LNCAP (cell line): Measurements from ENCODE around the gene CDS2.

Experiments
- CTCF ChIP-seq: fragments of 450-650 bp; IDR thresholded peaks from 2 replicates; pipeline ENCODE4 v1.5.1; 2017; ENCODE audit warnings: mild to moderate bottlenecking

CDS2 gene

GRCh38 chr20:5113615-5113986 is 13.2 kb upstream of the CDS2 start:
- TF ChIP-seq CTCF: no peak

GRCh38 chr20:5114403-5114802 is 12.4 kb upstream of the CDS2 start:
- no peak for TF ChIP-seq CTCF

- TF ChIP-seq CTCF: no peak
Measured at GRCh38 chr20:5116875-5117274, 9.9 kb upstream of the CDS2 start.

DNA sequence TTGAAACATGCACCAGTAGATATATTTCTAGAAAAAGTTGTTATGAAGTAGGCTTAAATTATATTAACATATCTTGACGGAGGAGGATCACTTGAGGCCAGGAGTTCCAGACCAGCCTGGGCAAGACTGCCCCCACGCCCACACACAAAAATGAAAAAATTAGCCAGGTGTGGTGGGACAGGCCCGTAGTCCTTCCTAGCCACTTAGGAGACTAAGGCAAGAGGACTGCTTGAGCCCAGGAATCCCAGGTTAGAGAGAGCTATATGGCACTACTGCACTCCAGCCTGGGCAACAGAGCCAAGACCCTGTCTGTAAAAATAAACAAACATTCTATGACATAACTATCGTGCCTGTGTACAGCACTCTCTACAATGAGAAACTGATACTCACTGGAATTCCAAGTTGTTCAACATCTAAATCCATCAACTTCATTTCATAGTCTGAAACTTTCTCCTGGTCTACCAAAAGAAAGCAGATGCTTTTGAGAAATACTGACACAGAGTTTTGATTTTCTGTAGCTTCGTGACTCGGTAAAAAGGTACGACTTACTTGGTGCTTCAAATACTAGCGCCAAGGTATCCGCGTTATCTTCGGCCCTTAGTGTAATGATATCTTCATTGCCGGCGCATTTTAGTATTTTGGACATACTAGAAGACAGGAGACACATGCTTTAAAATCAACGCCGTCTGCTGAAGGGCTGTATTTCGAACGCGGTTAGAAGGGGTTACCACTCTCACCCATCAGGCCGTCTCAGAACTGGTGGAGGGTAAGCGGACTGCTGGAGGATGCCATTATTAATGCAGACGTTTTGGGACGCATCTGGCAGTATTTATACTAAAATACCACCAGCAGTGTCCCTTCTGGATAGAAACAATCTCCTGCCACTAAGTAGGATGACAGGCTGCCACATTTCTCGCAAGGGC is 8.3 kb upstream of the CDS2 start:
- TF ChIP-seq CTCF: no peak

GRCh38 chr20:5119143-5119434 is 7.7 kb upstream of the CDS2 start:
- TF ChIP-seq CTCF: no peak

DNA sequence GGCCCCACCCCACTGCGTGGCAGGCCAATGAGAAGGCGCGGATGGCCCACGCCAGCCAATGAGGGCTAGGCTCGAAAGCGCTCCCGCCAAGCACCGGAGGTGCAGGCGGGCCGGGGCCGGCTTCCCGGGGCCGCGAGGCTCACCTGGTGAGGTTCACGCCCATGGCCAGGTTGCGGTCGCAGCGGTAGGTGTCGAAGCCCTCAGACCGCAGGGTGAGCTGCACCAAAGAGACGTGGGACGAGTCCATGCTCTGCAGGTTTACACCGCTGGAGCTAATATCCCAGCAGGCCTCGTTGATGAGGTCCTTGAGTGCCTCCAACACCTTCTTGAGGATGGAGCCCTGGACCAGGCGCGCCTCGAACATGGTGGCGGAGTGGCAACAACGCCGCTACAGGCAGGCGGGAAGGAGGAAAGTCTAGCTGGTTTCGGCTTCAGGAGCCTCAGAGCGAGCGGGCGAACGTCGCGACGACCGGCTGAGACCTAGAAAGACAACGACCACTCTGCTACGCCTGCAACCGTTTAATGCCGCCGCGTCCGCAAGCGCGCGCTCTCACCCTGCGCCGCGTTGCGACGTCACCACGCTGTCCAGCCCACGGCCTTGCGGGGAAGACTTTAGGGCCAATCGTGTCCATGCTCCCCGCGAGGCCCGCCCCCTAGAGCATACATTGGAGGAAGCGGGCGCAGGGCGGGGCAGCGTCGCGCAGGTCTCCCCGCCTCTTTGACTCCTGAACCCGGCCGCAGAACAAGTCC is 7.2 kb upstream of the CDS2 start, which contains the start of gene PCNA:
Gene PCNA, minus strand, starts transcription at position 524 of the 750 bp plus-strand sequence. Its CDS starts 160 bp downstream, at position 364.
- no peak for TF ChIP-seq CTCF

- no peak for TF ChIP-seq CTCF
Measured at GRCh38 chr20:5120185-5120476, 6.7 kb upstream of the CDS2 start.
